GM12891 (cell line): Measurements from ENCODE around the gene TLL1.

Experiments used
- DNase-seq: peaks from one replicate; pipeline ENCODE4 v3.0.0; 2011; ENCODE audit warnings: low spot score; ENCODE audit not compliant: insufficient read length
- FAIRE-seq: peaks from 2 replicates; lab custom pipeline; 2011; peaks lifted over from hg19 to GRCh38; lab: Jason Lieb, UNC
- PAX5 ChIP-seq: IDR thresholded peaks from 2 replicates; pipeline ENCODE4 v1.6.1; 2011; ENCODE audit warnings: low read length, moderate library complexity, mild to moderate bottlenecking; ENCODE audit not compliant: insufficient read depth, severe bottlenecking
- POLR2A ChIP-seq: IDR thresholded peaks from 2 replicates; pipeline ENCODE4 v1.6.1; 2011; ENCODE audit warnings: low read depth, low read length, control low read depth
- POLR2AphosphoS5 ChIP-seq: IDR thresholded peaks from 2 replicates; pipeline ENCODE4 v1.6.1; 2011; ENCODE audit warnings: low read depth, low read length, control low read depth
- POU2F2 ChIP-seq: IDR thresholded peaks from 2 replicates; pipeline ENCODE4 v1.6.1; 2011; ENCODE audit warnings: low read depth, mild to moderate bottlenecking, control low read depth, low read length, moderate library complexity
- SPI1 ChIP-seq: IDR thresholded peaks from 2 replicates; pipeline ENCODE4 v1.6.1; 2011; ENCODE audit warnings: low read depth, low read length, control low read depth
- TAF1 ChIP-seq: IDR thresholded peaks from 2 replicates; pipeline ENCODE4 v1.6.1; 2011; ENCODE audit warnings: low read depth, low read length, control low read depth

The TLL1 gene

DNA sequence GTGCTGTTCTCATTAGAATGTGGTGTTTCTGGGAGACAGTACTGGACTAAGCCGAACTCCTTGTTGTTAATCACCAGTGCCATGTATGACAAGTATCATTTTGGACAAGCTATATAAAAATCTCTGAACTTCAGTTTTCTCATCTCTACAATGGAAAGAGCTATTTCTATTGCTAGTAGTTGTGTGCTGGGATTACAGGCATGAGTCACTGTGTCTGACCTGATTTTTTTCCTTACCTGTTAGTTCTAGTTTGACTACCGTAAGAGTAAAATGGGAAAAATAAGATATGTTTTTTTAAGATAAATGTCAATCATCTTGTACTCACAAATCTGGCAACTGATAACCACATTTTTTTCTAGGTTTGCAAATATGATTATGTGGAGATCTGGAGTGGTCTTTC lies 192.3 kb downstream of the TLL1 start:
- FAIRE-seq, result no peak
- TF ChIP-seq POLR2AphosphoS5 (no peak), PAX5 (no peak), POLR2A (no peak), POU2F2 (no peak), SPI1 (no peak), TAF1 (no peak)
- no peak for DNase-seq

DNA sequence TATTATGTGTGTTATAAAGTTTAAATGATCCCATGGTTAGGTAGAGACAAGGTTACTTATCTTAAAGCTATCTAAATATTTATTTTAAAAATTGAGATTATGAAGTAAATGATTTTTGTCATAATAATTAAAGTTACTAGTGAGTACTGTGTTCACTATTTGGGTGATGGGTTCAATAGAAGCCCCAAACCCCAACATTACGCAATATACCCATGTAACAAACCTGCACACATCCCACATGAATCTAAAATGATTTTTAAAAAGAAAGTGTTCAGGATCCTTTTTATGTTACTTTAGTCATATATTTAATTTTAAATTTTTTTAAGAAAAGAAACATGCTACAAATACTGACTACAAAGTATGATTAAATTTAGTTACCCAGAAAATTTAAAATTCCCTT lies 193.9 kb downstream of the TLL1 start:
- TF ChIP-seq POU2F2 (no peak), POLR2A (no peak), SPI1 (no peak), PAX5 (no peak), POLR2AphosphoS5 (no peak), TAF1 (no peak)
- FAIRE-seq (no peak), DNase-seq (no peak)

DNA sequence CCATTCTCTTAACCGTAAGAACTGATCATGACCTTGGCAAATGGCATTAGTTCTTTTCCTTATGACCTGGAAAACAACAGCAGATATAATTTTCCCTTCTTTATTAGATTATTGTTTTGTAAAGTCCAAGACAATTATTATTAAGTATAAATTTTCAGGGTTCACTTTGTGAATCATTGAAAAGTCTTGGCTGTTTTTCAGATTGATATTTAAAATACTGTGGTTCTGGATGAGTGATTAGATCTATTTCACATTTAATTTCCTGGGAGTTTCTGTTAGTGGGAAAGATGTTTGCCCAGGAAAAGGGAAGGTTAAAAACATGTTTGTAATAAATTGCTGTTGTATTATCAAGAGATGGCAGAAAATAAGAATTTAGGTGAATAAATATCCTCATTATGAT lies 194.9 kb downstream of the TLL1 start:
- FAIRE-seq (no peak), DNase-seq (no peak)
- TF ChIP-seq POU2F2 (no peak), TAF1 (no peak), POLR2AphosphoS5 (no peak), SPI1 (no peak), POLR2A (no peak), PAX5 (no peak)

DNA sequence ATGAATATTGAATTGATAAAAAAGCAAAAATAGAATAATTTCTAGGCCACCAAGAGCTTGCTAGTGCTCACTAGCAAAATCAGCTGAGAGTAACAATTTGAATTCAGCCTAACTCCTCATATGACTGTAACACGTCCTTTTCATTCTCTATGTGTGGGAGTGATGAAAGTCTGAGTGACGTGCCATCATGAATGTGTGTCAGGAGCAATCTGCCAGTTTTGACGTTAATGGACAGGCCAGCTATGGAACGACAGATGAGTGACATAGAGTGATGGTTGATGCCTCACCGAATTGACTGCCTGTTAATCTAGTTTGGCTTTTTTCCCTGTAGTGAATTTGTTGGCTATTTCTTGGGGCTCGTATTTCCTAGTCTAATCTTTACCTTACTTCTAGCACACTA lies 200.7 kb downstream of the TLL1 start:
- no peak for TF ChIP-seq POU2F2
- no peak for TF ChIP-seq POLR2AphosphoS5
- no peak for TF ChIP-seq SPI1
- TF ChIP-seq PAX5, result no peak
- TF ChIP-seq POLR2A, result no peak
- TF ChIP-seq TAF1, result no peak
- DNase-seq (no peak), FAIRE-seq (no peak)

DNA sequence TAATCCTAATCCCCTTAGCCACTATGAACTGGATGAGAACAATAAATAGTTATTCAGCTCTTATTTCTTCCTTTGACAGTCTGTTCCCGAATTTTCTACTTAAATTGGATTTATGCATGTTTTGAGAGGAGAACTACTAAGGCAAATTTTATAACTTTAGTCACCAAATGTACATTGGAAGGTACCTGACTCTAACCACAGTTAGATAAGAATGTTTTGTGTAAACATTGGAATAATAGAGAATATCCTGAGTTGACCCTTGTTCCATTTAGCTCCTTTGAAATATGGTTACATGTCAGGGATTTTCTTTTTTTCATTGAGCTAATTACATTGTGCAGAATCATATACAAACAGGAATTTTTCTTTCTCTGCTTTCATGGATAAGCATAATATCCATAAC lies 202.6 kb downstream of the TLL1 start:
- DNase-seq (no peak), FAIRE-seq (no peak)
- TF ChIP-seq POU2F2 (no peak), POLR2AphosphoS5 (no peak), POLR2A (no peak), SPI1 (no peak), PAX5 (no peak), TAF1 (no peak)

DNA sequence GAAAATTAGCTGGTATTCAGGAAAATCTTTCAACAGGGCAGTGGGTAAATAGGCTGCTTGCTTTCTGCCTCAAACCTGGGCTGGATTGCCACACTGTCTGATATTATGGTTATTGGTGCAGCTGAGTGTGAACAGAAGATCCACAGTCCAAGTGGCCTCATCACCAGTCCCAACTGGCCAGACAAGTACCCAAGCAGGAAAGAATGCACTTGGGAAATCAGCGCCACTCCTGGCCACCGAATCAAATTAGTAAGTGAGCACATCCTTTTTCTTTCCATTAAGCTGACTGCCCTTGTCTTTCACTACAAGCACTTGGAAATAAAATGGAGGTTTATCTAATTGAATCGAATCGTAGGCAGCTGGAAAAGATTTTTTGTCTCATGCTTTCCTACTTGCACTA lies 204.7 kb downstream of the TLL1 start:
- TF ChIP-seq POU2F2, result no peak
- no peak for FAIRE-seq
- no peak for DNase-seq

DNA sequence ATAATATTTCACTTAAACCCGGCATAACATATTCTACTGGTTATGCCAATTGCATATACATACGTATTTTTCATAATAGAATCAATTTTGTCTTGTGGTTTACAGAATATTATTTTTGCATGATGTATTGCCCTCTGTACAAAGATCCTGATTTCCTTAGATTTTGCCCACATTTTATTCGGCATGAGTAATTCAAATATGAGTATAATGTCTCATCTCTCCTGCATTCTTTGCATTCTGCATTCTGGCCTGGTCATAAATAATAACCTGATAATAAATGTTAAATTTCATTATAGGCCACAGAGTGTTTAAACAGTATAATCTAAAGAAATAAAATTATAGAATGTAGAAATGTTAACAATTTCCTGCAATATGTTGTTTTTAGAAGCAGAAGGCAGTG lies 205.3 kb downstream of the TLL1 start:
- no peak for DNase-seq
- FAIRE-seq, result no peak
- no peak for TF ChIP-seq POLR2A
- TF ChIP-seq POU2F2, result no peak
- TF ChIP-seq SPI1, result no peak
- no peak for TF ChIP-seq PAX5
- no peak for TF ChIP-seq POLR2AphosphoS5
- no peak for TF ChIP-seq TAF1

DNA sequence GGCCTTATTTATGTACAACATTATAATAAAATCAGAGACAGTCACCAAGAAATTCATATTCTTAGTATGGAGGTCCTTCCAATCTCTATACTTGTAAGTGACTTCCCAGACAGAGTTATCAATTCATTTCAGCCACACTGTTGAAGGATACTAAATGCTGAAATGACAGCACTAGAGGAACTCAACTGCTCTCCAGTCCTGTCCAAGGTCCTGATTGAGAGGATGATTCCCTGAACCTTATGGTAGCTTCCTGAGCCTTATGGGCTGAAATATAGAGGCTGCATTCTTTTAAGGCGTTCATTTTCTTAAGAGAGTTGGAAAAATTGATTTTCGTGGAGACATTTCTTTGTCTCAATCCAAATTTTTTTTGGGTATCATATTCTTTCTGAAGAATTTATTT lies 205.9 kb downstream of the TLL1 start:
- FAIRE-seq (no peak), DNase-seq (no peak)
- TF ChIP-seq POLR2A (no peak), POLR2AphosphoS5 (no peak), TAF1 (no peak), POU2F2 (no peak), SPI1 (no peak), PAX5 (no peak)

DNA sequence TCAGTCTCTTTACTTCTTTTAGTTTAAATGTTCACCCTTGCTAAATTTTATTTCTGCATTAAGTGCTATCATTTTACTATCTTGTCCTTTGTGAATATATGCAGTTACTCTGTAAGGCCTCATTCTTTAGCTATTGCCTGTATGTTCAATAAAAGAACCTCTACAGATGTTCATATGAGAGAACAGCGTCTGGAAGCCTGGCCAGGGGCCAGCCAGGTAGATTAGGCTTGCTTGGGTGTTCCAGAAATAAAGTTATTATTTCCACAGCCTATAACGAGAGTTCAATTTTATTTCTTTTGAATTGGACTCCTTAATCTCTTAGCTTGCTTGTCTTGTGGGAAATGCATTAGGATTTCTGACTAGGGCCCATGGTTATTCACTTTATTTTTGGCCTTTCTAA lies 214.5 kb downstream of the TLL1 start:
- FAIRE-seq (no peak), DNase-seq (no peak)
- TF ChIP-seq TAF1, result no peak

DNA sequence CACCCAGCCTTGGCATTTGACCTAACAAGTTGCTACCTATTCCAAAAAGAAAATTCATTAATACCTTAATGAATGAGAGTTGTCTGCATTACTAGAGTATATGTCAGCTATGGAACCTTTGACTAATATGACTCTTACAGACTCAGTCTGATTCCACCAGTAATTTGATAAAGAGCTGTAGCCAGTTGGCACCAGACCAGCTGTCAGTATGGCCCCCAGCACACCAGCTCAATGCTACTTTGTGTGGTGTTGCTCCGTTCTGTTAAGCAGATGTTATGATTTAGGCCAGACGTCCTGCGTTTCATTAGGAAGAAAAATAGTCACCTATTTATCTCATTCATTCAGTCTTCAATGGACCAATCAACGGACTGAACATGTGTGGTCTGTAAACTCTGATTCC lies 215.5 kb downstream of the TLL1 start:
- TF ChIP-seq TAF1 (no peak), POU2F2 (no peak), PAX5 (no peak), POLR2A (no peak), SPI1 (no peak), POLR2AphosphoS5 (no peak)
- no peak for DNase-seq
- no peak for FAIRE-seq

DNA sequence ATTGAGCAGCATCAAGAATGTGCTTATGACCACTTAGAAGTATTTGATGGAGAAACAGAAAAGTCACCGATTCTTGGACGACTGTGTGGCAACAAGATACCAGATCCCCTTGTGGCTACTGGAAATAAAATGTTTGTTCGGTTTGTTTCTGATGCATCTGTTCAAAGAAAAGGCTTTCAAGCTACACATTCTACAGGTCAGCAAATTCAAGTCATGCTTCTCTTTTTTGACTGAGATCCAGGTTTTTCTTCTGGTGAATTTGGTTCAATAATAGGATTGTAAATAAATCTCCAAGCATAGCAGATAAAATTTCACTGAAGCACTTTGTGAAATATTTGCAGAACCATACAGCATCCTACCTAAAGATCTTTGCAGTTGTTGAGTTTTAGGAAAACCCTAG lies 218.1 kb downstream of the TLL1 start:
- DNase-seq (no peak), FAIRE-seq (no peak)
- TF ChIP-seq PAX5 (no peak), SPI1 (no peak), TAF1 (no peak), POLR2AphosphoS5 (no peak), POU2F2 (no peak), POLR2A (no peak)
